IPS-18a (cell line): ENCODE measurements around the gene ASCC3.

Source experiments
- H3K27ac ChIP-seq: one replicate; pipeline ENCODE4 v1.5.1; 2013; ENCODE audit warnings: low read length
- H3K27me3 ChIP-seq: one replicate; pipeline ENCODE4 v1.6.1; 2013; ENCODE audit warnings: mild to moderate bottlenecking, low read length; ENCODE audit not compliant: control insufficient read depth, insufficient read depth
- H3K36me3 ChIP-seq: one replicate; pipeline ENCODE4 v1.6.1; 2013; ENCODE audit warnings: low read depth, low read length; ENCODE audit not compliant: control insufficient read depth
- H3K4me1 ChIP-seq: one replicate; pipeline ENCODE4 v1.6.1; 2013; ENCODE audit warnings: low read depth, low read length; ENCODE audit not compliant: control insufficient read depth
- H3K4me3 ChIP-seq: one replicate; pipeline ENCODE4 v1.5.1; 2013; ENCODE audit warnings: low read length
- H3K9ac ChIP-seq: one replicate; pipeline ENCODE4 v1.6.1; 2013; ENCODE audit warnings: mild to moderate bottlenecking, low read length, moderate library complexity
- H3K9me3 ChIP-seq: one replicate; pipeline ENCODE4 v1.6.1; 2013; ENCODE audit warnings: low read depth, low read length; ENCODE audit not compliant: control insufficient read depth

ASCC3 gene

DNA sequence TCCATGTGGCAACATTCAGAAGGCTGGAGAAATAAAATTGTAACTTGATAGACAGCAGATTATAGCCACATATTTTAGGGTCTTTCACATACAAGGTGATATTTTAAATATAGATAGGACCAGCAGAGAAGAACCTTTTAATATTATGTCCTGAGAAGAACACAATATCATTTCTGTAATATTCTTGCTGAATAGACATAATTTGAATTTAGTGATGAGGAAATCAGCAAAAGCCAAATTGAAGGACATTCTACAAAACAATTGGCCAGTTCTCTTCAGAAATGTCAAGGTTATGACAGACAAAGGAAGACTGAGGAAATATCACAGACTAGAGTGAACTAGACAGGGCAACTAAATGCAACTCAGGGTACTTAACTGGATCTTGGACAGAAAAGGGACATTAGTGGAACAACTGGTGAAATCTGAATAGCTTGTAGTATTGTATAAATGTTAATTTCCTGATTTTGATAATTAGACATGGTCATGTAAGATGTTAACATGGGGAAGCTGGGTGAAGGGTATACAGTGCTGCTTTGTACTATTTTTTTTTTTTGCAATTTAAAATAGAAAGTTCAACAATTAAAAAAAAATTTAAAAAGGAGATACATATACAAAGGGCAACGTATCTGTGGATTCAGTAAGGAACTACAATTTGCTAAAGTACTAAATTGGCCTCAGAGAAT is 281.9 kb downstream of the ASCC3 start:
- Histone ChIP-seq H3K4me3 (no peak overlapping the region), H3K4me1 (no peaks in the 10 kb centered on the region), H3K9ac (no peak overlapping the region), H3K9me3 (no peaks in the 10 kb centered on the region), H3K36me3 (peaks cover 3% of the 10 kb centered on the region), H3K27ac (no peak overlapping the region), H3K27me3 (no peaks in the 10 kb centered on the region)

DNA sequence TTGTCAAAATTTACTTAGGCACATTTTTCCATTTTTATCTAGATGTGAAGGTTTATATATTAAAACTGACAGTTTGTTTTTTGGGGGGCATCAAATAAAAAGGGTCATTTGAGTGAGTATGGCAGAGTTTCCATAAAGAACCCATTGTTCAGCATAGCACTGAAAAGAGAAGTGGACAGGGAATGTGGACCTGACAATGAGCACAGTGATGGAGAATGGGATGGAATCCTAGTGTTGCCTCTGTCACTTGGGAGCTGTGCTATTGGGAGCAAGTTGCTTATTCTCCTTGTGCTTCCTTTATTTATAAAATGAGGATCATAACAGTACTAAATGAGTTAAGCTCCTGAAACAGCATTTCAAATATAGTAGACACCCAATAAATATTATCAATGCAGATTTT is 285.7 kb downstream of the ASCC3 start:
- Histone ChIP-seq H3K36me3 (no peaks in the 10 kb centered on the region), H3K9me3 (no peaks in the 10 kb centered on the region), H3K27me3 (no peaks in the 10 kb centered on the region), H3K4me3 (no peak overlapping the region), H3K4me1 (no peaks in the 10 kb centered on the region), H3K27ac (no peak overlapping the region), H3K9ac (no peak overlapping the region)

DNA sequence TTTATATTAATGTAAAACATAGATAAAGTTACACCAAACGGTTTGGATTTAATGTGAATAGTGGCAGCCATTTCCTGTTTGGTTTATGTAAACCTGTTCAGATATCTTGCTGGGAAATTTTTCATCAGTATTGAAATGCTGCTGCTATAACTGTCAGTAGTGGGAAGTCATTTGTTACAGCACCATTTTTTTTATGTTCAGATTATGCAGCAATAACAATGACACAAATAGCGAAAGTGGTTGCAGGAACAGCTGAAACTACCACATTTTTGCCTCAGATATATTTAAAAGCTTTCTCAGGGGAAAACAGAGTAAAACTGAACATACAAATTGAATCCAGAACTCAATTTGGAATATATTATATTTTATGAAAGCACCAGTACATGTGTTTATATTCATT is 287.6 kb downstream of the ASCC3 start:
- H3K9me3 ChIP-seq, result no peaks in the 10 kb centered on the region
- no peaks in the 10 kb centered on the region for H3K4me1 ChIP-seq
- H3K4me3 ChIP-seq, result no peak overlapping the region
- H3K27ac ChIP-seq, result no peak overlapping the region
- no peak overlapping the region for H3K9ac ChIP-seq
- peaks cover 6% of the 10 kb centered on the region for H3K36me3 ChIP-seq
- no peaks in the 10 kb centered on the region for H3K27me3 ChIP-seq

DNA sequence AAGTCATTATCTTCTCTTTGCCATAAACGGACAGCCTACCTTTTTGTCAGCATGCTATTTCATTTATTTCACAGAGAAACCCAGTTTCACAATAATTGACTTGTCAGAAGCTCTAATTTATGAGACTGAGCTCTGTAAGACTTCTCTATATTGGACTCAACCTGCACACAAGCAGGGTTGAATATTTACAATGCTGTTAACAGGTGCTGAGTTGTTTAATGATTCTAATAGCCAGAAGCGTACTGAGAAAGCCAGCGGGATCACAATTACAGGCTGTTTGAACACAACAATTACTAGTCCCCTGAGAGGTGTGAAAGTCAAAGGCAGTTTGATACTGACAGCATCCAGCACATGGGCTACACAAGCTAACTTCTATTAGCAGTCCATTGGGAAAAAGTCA is 288.2 kb downstream of the ASCC3 start:
- Histone ChIP-seq H3K36me3 (peaks cover 8% of the 10 kb centered on the region), H3K27ac (no peak overlapping the region), H3K9ac (no peak overlapping the region), H3K4me3 (no peak overlapping the region), H3K4me1 (no peaks in the 10 kb centered on the region), H3K9me3 (no peaks in the 10 kb centered on the region), H3K27me3 (no peaks in the 10 kb centered on the region)

DNA sequence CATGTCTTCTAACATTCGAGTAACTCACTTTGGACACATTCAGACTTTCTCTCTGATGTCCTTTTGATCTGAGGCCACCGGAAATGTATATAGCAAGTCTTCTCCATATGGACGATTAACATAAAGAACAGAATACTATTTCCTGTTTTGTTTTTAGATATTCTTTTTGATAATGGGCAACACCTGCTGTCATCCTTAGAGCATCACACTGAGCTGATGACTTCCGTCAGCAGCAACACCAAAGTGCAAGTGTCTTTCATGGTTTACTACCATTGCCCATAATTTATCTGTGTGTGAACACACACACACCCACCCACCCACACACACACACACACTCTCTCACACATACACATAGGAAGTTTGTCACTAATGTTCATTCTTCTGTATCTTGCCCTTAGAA is 303.7 kb downstream of the ASCC3 start:
- Histone ChIP-seq H3K27ac (no peak overlapping the region), H3K9ac (no peak overlapping the region), H3K36me3 (no peaks in the 10 kb centered on the region), H3K9me3 (peaks cover 6% of the 10 kb centered on the region), H3K27me3 (no peaks in the 10 kb centered on the region), H3K4me1 (no peaks in the 10 kb centered on the region), H3K4me3 (no peak overlapping the region)

DNA sequence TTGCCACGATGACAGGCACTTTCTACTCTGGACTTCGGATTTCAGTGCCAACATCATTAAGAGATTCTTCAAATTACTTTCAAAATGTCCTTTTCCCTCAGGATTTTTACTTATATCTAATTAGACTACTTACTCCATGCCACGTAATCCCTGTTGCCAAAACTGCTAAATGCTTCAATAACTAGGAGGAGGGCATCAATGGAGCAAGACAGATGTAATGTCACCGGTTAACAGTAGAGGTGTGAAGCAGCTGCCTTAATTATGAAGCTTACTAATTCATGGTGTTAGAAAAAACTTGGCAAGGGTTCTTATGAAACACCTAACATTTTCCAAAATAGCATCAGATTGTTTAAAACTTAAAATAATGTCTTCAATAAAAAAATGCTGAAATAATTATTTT is 305.2 kb downstream of the ASCC3 start:
- H3K36me3 ChIP-seq, result no peaks in the 10 kb centered on the region
- H3K9ac ChIP-seq, result no peak overlapping the region
- H3K27me3 ChIP-seq, result no peaks in the 10 kb centered on the region
- H3K4me3 ChIP-seq, result no peak overlapping the region
- H3K4me1 ChIP-seq, result no peaks in the 10 kb centered on the region
- H3K27ac ChIP-seq, result no peak overlapping the region
- peaks cover 6% of the 10 kb centered on the region for H3K9me3 ChIP-seq

DNA sequence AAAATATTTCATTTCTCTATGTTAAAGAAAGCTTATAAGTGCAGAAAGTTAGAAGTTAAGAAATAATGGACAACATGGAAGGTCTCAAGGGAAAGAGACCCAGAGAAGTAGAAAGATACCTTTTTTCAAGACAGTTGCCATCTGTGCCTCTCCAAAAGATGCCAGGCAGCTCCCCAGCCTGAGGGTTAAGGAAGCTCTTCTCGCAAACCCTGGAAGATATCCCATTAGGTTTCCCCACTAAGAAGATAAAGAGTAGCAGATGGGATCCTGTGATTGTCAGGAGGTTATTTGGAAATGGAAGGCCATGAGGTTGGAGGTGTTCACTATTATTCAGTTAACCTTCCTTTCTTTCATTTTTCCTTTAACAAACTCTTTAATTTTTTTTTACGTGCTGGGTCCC is 306.3 kb downstream of the ASCC3 start:
- H3K4me3 ChIP-seq, result no peak overlapping the region
- H3K36me3 ChIP-seq, result no peaks in the 10 kb centered on the region
- no peaks in the 10 kb centered on the region for H3K27me3 ChIP-seq
- no peak overlapping the region for H3K9ac ChIP-seq
- no peak overlapping the region for H3K27ac ChIP-seq
- no peaks in the 10 kb centered on the region for H3K4me1 ChIP-seq
- peaks cover 4% of the 10 kb centered on the region for H3K9me3 ChIP-seq

DNA sequence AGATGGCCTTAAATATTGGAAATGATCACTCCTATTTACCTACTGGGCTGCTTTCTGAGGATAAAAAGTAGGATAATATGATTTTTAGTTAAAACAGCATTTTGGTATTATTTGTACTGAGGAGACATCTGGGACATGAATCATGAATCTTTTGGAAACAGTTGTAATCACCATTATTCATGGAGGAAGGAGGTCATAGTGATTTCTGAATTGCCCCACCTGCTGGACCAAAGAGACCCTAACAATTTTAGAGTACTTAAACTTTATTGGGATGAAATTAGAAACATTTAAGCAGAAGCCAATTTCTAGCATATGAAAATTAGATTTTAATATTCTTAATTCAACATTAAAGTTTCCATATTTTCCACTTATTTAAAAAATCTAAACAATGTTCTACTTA is 308.0 kb downstream of the ASCC3 start:
- no peaks in the 10 kb centered on the region for H3K27me3 ChIP-seq
- no peaks in the 10 kb centered on the region for H3K36me3 ChIP-seq
- no peak overlapping the region for H3K4me3 ChIP-seq
- H3K9ac ChIP-seq, result no peak overlapping the region
- no peaks in the 10 kb centered on the region for H3K4me1 ChIP-seq
- H3K9me3 ChIP-seq, result no peaks in the 10 kb centered on the region
- H3K27ac ChIP-seq, result no peak overlapping the region

DNA sequence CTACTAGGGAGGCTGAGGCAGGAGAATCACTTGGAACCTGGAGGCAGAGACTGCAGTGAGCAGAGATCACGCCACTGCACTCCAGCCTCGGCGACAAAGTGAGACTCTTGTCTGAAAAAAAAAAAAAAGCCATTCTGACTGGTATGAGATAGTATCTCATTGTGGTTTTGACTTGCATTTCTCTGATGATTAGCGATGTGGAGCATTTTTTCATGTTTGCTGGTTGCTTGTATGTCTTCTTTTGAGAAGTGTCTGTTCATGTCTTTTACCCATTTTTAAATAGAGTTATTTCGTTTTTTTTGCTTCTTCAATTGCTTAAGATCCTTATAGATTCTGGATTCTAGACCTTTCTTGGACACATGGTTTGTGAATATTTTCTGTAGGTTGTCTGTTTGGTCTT is 312.9 kb downstream of the ASCC3 start:
- Histone ChIP-seq H3K27me3 (no peaks in the 10 kb centered on the region), H3K4me1 (no peaks in the 10 kb centered on the region), H3K4me3 (no peak overlapping the region), H3K9ac (no peak overlapping the region), H3K27ac (no peak overlapping the region), H3K9me3 (no peaks in the 10 kb centered on the region), H3K36me3 (no peaks in the 10 kb centered on the region)

DNA sequence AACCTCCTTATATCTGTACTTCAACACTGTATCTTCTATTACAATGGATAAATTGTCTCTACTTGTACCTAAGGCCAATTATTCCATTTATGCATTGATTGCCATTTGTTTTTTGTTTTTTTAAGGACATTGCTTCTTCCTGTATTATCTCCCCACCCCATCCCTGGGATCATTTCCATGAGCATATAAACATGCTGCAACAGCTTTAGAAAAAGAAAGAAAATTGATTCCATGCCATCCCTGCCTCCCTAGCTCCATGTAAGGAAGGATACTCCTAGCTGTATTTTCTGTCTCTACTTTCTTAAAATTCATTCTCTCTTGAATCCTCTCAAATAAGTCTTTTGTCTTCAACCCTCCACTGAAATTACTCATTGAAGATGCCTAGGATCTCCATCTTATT is 314.6 kb downstream of the ASCC3 start:
- H3K9ac ChIP-seq, result no peak overlapping the region
- no peaks in the 10 kb centered on the region for H3K36me3 ChIP-seq
- no peak overlapping the region for H3K27ac ChIP-seq
- no peaks in the 10 kb centered on the region for H3K27me3 ChIP-seq
- H3K4me3 ChIP-seq, result no peak overlapping the region
- no peaks in the 10 kb centered on the region for H3K4me1 ChIP-seq
- no peaks in the 10 kb centered on the region for H3K9me3 ChIP-seq

DNA sequence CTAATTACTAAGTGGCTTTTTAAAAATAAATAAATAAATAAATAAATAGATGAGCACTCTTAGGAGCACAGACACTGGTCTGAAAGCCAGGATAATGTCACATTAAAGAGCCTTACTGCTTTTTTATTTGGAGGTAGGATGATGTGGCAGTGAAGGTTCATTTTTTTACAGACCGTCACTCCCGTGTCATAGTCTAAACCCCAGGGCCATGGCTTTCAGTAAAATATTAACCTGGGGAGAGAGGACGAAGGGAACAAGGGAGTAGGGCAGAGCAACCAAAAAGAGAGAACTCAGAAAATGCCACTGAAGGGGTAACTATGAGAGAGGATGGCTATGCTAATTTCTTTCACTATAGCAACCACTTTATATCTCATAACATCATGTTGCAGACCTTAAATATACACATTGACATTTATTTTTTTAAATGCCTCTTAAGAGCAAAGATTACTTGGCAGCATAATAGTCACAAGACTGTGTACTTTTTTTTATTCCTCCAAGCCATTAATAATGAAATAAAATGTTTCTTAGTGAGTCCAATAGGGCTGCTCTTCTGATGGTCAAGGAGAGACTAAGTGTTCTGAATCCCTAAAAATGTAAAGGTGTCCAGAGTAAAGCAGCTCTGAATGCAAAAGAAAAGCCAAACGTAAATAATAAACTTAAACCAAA is 315.6 kb downstream of the ASCC3 start:
- no peak overlapping the region for H3K27ac ChIP-seq
- no peaks in the 10 kb centered on the region for H3K9me3 ChIP-seq
- no peaks in the 10 kb centered on the region for H3K36me3 ChIP-seq
- H3K4me1 ChIP-seq, result no peaks in the 10 kb centered on the region
- no peak overlapping the region for H3K4me3 ChIP-seq
- H3K9ac ChIP-seq, result no peak overlapping the region
- no peaks in the 10 kb centered on the region for H3K27me3 ChIP-seq

DNA sequence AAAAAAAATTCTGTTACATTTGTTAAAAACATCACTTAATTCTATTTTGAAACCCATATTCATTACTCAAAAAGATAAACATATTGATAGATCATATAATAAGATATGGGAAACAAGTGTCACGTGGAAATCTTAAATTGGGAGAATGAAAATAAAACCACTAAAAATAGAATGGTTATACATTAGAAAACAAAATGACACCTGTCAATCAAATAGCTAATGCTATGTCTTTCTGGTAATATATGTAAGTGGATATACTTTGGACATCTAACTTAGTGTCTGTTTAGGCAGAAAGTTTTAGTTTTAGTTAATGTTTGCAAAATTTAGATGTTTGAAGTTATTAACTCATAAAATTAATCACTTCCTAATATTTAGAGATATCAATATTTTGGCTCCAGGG is 321.3 kb downstream of the ASCC3 start:
- Histone ChIP-seq H3K27me3 (no peaks in the 10 kb centered on the region), H3K36me3 (no peaks in the 10 kb centered on the region)

More for the DNA sequence above, 321.3 kb downstream of the ASCC3 start:
- H3K4me3 ChIP-seq, result no peak overlapping the region
- H3K27ac ChIP-seq, result no peak overlapping the region
- H3K4me1 ChIP-seq, result no peaks in the 10 kb centered on the region
- no peaks in the 10 kb centered on the region for H3K9me3 ChIP-seq
- H3K9ac ChIP-seq, result no peak overlapping the region
